ENCODE results near the gene PIGP.

DNA sequence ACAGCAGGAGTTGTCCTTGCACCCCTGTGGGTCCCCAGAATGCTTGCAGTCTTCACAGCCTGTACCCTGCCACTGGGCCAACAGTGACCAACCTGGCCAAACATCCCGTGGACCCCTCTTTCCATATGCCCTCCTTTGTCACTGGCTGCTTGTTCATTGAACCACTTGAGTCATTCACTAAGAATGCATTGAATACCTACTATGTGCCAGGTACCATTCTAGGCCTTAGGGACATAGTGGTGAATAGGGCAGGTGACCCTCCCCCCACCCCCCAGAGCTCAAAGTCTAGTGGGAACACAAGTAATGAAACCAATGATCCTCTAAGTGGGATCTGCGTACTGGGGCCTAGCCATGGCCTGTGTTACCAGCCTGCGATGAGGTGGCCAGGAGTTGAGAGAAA is 28.2 kb downstream of the PIGP start:
- TF ChIP-seq LEF1 (IDR thresholded peaks at IDR 0.05; ENCODE audit: borderline replicate concordance) (no peak), FOXA1 (IDR thresholded peaks at IDR 0.05) (no peak), NFRKB (IDR thresholded peaks at IDR 0.05) (no peak), ARNT (IDR thresholded peaks at IDR 0.05) (no peak), FOXK2 (IDR thresholded peaks at IDR 0.05) (no peak)
